GM23248 (cell line): ENCODE results near the gene PARD3B.

Experiments
- EZH2 ChIP-seq: fragments of 200-600 bp; sonication (generic); IDR thresholded peaks from 2 replicates; pipeline ENCODE4 v1.6.1; 2018; ENCODE audit warnings: antibody characterized with exemption, mild to moderate bottlenecking; ENCODE audit not compliant: insufficient read depth, poor library complexity, severe bottlenecking
- EZH2phosphoT487 ChIP-seq: fragments of 200-600 bp; sonication (generic); IDR thresholded peaks from 2 replicates; pipeline ENCODE4 v1.6.1; 2018; ENCODE audit warnings: antibody characterized with exemption, moderate library complexity, mild to moderate bottlenecking, low read depth; ENCODE audit not compliant: insufficient read depth

GRCh38 chr2:204715361-204715760 is 170.1 kb downstream of the PARD3B start:
- TF ChIP-seq EZH2 = no peak
- TF ChIP-seq EZH2phosphoT487 = no peak
